IPS-15b (cell line): ENCODE data around the gene JUND.
"Not testable (repeated sequence)": the region's sequence is repeated elsewhere in the genome, so short reads cannot be mapped to it uniquely, and the experiment has no call there.

Experiments
- H3K27me3 ChIP-seq: one replicate; pipeline ENCODE4 v1.6.1; 2013; ENCODE audit warnings: low read length; ENCODE audit not compliant: control insufficient read depth, insufficient read depth
- H3K36me3 ChIP-seq: one replicate; pipeline ENCODE4 v1.6.1; 2013; ENCODE audit warnings: low read length; ENCODE audit not compliant: control insufficient read depth, insufficient read depth
- H3K4me1 ChIP-seq: one replicate; pipeline ENCODE4 v1.6.1; 2013; ENCODE audit warnings: mild to moderate bottlenecking, low read length; ENCODE audit not compliant: control insufficient read depth, insufficient read depth
- H3K4me3 ChIP-seq: one replicate; pipeline ENCODE4 v1.5.1; 2013; ENCODE audit warnings: low read depth, low read length
- H3K9ac ChIP-seq: one replicate; pipeline ENCODE4 v1.6.1; 2013; ENCODE audit warnings: low read depth, mild to moderate bottlenecking, low read length
- H3K9me3 ChIP-seq: one replicate; pipeline ENCODE4 v1.6.1; 2013; ENCODE audit warnings: mild to moderate bottlenecking, low read length; ENCODE audit not compliant: control insufficient read depth, insufficient read depth

JUND gene

DNA sequence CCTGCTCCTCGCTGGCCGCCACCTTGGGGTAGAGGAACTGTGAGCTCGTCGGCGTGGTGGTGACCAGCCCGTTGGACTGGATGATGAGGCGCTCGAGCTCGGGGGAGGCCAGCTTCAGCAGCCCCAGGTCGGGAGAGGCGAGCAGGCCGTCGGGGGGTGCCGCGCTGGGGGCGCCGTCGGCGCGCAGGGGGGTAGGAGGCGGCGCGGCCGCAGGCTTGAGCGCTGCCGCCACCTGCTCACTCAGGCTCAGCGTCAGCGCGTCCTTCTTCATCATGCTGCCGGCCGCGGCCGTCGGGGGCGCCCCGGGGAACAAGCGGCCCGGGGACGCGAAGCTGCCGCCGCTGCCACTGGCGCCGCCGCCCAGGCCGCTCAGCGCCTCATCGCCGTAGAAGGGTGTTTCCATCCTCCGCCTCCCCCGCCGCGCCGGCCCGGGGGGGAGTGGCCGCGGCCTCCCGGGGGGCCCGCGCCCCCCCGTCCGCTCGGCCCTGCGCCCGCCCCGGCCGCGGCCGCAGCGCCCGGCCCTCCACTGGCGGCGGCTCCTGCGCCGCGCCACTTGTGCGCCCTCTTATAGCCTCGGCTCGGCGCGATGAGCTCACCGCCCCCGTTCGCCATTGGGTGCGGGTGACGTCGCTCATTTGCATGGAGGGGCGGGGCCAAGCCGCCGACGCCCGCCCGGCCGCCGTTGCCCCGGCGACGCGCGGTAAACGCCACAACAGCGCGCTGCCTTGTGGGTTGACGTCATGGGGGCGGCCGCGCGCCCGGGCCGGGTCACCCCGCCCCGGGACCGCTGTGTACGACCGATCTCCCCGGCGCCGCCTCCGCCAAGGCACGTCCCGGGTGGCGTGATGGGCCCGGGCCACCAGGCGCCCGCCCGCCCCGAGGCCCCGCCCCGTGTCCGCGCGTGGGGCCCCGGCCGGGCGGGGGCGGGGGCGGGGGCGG is at the start of gene JUND:
TSS of gene JUND (minus strand) at position 541 of the 939 bp plus-strand sequence. CDS start at position 403, 138 bp downstream.
- peak within 1 kb of the TSS; percentile 97 for H3K4me3 ChIP-seq
- peaks cover 3% of the 10 kb centered on the region for H3K36me3 ChIP-seq
- no peaks in the 10 kb centered on the region for H3K9me3 ChIP-seq
- H3K27me3 ChIP-seq = peaks cover 4% of the 10 kb centered on the region
- H3K9ac ChIP-seq = peak within 1 kb of the TSS; percentile 88
- no peaks in the 10 kb centered on the region for H3K4me1 ChIP-seq

DNA sequence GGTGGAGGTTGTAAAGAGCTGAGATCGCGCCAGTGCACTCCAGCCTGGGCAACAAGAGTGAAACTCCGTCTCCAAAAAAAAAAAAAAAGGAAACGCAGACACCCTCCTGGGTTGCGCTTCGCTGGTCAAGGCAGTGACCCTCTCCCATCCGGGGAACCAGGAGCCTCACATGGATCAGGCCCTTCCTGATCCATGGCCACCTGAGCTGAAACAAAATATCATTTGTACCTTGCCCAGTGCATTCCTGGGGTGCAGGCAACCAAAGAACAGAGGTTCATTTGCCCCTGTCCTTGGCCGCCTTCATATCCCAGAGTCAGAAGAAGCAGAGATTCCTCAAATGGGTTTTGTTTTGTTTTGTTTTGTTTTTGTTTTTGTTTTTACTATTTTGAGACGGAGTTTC is 49.4 kb upstream of the JUND start:
- H3K4me1 ChIP-seq = no peaks in the 10 kb centered on the region
- no peaks in the 10 kb centered on the region for H3K27me3 ChIP-seq
- H3K4me3 ChIP-seq = no peak overlapping the region
- no peak overlapping the region for H3K9ac ChIP-seq
- no peaks in the 10 kb centered on the region for H3K36me3 ChIP-seq
- no peaks in the 10 kb centered on the region for H3K9me3 ChIP-seq

DNA sequence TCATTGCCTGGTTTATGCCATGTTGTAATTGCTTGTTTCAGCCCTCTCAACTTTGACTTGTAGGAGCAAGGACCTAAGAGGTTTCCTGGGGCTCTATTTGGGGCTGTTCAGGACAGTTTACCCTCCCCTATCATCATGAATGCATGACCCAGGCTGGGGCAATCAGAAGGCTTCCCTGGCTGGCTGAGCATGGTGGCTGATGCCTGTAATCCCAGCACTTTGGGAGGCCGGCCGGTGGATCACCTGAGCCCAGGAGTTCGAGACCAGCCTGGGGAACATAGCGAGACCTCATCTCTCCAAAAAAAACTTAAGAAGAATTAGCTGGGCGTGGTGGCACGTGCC is 47.6 kb upstream of the JUND start:
- Histone ChIP-seq H3K9ac (peak overlapping the region; percentile 32), H3K4me1 (no peaks in the 10 kb centered on the region), H3K4me3 (peak overlapping the region; percentile 49), H3K27me3 (no peaks in the 10 kb centered on the region), H3K9me3 (no peaks in the 10 kb centered on the region), H3K36me3 (no peaks in the 10 kb centered on the region)

DNA sequence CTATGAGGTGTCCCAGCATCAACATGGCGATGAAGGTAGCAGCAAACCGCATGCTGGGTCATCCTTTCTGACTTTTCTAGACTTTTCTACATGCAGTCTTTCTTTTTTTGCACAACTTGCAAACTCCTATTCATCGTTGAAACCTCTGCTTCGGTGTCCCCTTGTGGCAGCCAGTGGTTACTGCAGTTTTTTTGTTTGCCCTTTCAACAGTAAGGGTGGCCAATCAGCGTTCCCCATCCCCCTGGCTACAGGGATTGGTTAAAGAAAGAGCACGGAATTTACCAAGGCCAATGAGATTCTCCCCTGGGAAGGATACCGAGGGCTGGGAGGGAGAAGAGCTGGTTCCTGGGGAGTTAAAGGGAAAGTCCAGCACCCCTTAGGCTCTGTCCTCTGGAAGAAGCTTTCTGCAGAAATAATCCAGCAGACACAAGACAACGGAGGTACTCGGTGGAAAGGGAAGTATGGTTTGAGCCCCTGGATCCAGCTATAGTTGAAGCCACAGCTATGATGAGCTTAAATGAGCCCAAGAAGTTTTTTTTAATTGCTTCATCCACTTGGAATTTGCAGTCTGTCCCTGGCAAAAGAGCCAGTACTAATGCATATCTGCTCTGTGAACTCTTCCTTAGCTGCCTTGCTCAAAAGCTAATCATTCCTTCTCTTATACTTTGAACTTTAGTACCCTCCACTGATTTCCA is 47.1 kb upstream of the JUND start:
- Histone ChIP-seq H3K4me1 (peaks cover 2% of the 10 kb centered on the region), H3K9me3 (no peaks in the 10 kb centered on the region), H3K36me3 (no peaks in the 10 kb centered on the region), H3K9ac (peak overlapping the region; percentile 32), H3K27me3 (no peaks in the 10 kb centered on the region), H3K4me3 (peak overlapping the region; percentile 49)

GRCh38 chr19:18326772-18327171 is 45.4 kb upstream of the JUND start:
- no peak overlapping the region for H3K9ac ChIP-seq
- H3K36me3 ChIP-seq = no peaks in the 10 kb centered on the region
- no peaks in the 10 kb centered on the region for H3K9me3 ChIP-seq
- H3K4me3 ChIP-seq = no peak overlapping the region
- H3K27me3 ChIP-seq = no peaks in the 10 kb centered on the region
- H3K4me1 ChIP-seq = peaks cover 3% of the 10 kb centered on the region

GRCh38 chr19:18324373-18324731 is 42.9 kb upstream of the JUND start:
- not testable (repeated sequence) for H3K4me3 ChIP-seq, H3K9ac ChIP-seq, H3K9me3 ChIP-seq

GRCh38 chr19:18322759-18323460 is 41.5 kb upstream of the JUND start, which contains the start of gene LSM4:
TSS of gene LSM4 (minus strand) at chr19:18323076. CDS start at chr19:18323020, 56 bp downstream.
- Histone ChIP-seq H3K4me1 (peaks cover 8% of the 10 kb centered on the region), H3K27me3 (no peaks in the 10 kb centered on the region), H3K9ac (peak within 1 kb of the TSS; percentile 94), H3K9me3 (no peaks in the 10 kb centered on the region), H3K36me3 (peaks cover 13% of the 10 kb centered on the region), H3K4me3 (peak within 1 kb of the TSS; percentile 92)

More at GRCh38 chr19:18324373-18324731, 42.9 kb upstream of the JUND start:
- H3K36me3 ChIP-seq = peaks cover 11% of the 10 kb centered on the region
- H3K4me1 ChIP-seq, H3K27me3 ChIP-seq: not testable (repeated sequence)

DNA sequence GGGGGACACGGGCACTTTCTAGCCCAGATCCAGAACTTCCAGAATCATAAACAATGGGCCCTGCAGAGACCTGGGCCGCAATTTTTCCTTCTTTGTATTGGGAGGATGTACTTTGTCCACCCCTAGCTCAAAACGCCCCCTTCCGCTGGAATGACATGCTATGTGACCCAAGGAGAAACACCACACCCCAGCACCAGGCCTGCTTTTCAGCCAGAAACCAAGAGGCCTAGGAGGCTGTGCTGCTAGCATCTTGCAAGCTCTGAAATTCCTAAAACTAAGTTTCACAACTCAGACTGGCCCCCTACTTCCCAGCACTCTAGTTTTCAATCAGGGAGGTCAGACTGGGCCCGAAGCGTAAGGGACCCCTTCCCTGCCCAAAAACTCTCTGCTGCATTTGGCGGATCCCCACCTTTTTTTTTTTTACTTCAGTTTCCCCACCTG is 40.9 kb upstream of the JUND start:
- H3K4me1 ChIP-seq = peaks cover 8% of the 10 kb centered on the region
- H3K9ac ChIP-seq = peak overlapping the region; percentile 94
- no peaks in the 10 kb centered on the region for H3K27me3 ChIP-seq
- H3K4me3 ChIP-seq = peak overlapping the region; percentile 92
- peaks cover 13% of the 10 kb centered on the region for H3K36me3 ChIP-seq
- H3K9me3 ChIP-seq = no peaks in the 10 kb centered on the region

DNA sequence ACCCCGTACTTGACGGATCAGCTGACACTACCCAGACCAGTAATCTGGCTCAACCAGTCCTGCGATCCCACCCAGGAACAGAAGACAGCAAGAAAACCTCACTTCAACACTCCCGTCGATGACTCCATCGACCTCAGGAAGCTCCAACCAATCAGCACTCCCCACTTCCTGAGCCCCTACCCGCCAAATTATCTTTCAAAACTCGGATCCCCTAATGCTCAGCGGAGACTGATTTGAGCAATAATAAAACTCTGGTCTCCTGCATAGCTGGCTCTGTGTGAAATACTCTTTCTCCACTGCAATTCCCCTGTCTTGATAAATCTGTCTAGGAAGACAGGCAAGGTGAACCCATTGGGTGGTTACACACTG is 40.3 kb upstream of the JUND start:
- H3K9me3 ChIP-seq = no peaks in the 10 kb centered on the region
- peak overlapping the region; percentile 94 for H3K9ac ChIP-seq
- no peaks in the 10 kb centered on the region for H3K27me3 ChIP-seq
- H3K4me3 ChIP-seq = peak overlapping the region; percentile 92
- peaks cover 13% of the 10 kb centered on the region for H3K36me3 ChIP-seq
- peaks cover 8% of the 10 kb centered on the region for H3K4me1 ChIP-seq

DNA sequence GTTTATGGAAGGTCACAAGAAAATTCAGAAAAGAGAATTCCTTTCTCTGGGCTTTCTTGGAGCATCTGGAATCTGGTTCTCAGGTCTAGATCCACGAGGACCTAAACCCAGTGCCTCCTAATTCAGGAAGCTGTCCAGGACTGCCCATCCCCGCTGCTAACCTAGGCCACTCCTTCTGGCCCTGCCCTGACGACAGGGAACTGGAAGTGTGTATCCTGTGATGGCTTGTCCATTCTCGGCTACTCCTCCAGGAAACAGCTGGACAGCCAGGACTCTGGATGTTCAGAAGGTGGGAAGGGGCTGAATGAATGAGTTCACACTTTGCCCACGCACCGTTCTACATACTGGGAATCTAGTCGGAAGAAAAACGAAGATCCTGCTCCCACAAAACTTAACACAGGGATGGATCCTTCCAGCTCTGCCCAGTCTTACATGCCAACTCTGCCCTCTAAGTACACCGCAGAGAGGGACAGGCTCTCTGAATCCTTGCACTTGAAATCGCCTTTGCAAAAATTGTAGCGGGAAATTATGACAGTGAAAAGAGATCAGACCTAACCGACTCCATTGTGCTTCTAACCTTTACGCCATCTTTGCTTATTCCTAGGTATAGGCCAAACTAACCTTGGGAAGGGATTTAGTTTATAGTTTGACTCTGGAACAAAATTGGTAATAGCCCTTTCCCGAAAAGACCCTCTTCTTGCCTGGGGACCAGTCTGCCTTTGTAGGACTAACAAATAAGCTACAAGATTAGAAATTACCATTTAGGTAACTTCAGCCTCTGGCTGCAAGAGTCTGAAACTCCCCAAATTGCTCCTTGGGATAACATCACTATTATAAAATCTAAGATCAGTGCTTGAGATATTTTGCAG is 39.7 kb upstream of the JUND start:
- H3K4me1 ChIP-seq = peaks cover 8% of the 10 kb centered on the region

More for the DNA sequence above, 39.7 kb upstream of the JUND start:
- Histone ChIP-seq H3K27me3 (no peaks in the 10 kb centered on the region), H3K9ac (no peak overlapping the region), H3K9me3 (no peaks in the 10 kb centered on the region), H3K36me3 (peaks cover 13% of the 10 kb centered on the region), H3K4me3 (peak overlapping the region; percentile 92)
